ENCODE results near the gene UBE2Z.
"Not testable (repeated sequence)": the region's sequence is repeated elsewhere in the genome, so short reads cannot be mapped to it uniquely, and the experiment has no call there.

Gene UBE2Z

DNA sequence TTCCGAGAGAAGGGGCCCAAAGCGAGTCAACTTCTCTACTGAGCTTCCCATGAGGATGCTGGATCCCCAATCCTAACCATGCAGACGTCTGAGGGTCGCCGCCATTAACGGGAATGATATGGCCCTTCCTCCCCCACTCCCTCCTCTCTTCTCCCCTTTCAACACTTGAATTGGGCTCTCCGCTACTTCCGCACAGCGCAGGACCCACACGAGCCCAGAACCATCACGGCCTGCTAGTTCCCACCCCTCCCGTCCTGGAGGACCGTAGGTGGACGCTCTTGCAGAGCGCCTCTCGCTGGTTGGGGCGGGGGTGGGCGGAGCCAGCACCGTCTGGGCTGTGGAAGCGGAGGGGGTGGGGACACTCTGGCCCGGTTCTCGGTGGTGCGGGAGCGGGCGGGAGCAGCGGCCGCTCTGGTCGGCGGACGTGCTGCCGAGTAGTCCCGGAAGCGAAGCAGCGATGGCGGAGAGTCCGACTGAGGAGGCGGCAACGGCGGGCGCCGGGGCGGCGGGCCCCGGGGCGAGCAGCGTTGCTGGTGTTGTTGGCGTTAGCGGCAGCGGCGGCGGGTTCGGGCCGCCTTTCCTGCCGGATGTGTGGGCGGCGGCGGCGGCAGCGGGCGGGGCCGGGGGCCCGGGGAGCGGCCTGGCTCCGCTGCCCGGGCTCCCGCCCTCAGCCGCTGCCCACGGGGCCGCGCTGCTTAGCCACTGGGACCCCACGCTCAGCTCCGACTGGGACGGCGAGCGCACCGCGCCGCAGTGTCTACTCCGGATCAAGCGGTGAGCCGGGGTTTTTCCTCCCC, at the start of gene UBE2Z:
Gene UBE2Z (plus strand): TSS at position 361 of the 797 bp plus-strand sequence. CDS start 97 bp downstream, at position 458.
- peaks cover 8 to 38% of the 10 kb centered on the region in 2 donors for H3K4me1 ChIP-seq (ENCODE audit: control insufficient read depth in 1 of 2, insufficient read depth in 2 of 2, low read length in 2 of 2)

DNA sequence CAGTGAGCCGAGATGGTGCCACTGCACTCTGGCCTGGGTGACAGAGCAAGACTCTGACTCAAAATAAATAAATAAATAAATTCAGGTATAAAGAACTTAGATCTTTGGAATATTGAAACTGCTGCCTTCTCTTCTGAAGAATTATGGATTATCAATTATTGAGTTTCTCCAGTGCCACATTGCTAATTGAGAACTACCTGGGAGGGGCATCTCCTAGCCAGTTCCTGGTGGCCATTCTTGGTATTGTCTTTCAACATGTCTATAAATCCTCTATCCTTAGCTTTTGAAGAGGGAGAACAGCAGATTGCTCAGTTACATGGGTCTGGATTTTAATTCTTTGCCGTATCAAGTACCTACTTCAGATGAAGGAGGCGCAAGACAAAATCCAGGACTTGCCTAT, 48.2 kb upstream of the UBE2Z start:
- Histone ChIP-seq H3K36me3 (ENCODE audit: control insufficient read depth in 1 of 2, insufficient read depth in 2 of 2, low read length in 2 of 2) (peaks cover 52 to 80% of the 10 kb centered on the region in 2 donors), H3K27me3 (ENCODE audit: low read depth, low read length) (no peaks in the 10 kb centered on the region), H3K9me3 (ENCODE audit: control insufficient read depth in 1 of 2, low read length in 2 of 2) (no peaks in the 10 kb centered on the region), H3K4me3 (ENCODE audit: low read depth in 1 of 2, low read length in 2 of 2) (no peak overlapping the region), H3K27ac (ENCODE audit: low read length) (no peak overlapping the region), H3K4me1 (ENCODE audit: control insufficient read depth in 1 of 2, insufficient read depth in 2 of 2, low read length in 2 of 2) (no peaks in the 10 kb centered on the region)

More for the DNA sequence above, at the start of gene UBE2Z:
- Histone ChIP-seq H3K4me3 (ENCODE audit: low read depth in 1 of 2, low read length in 2 of 2) (peak within 1 kb of the TSS; percentile 75 to 79), H3K9me3 (ENCODE audit: control insufficient read depth in 1 of 2, low read length in 2 of 2) (no peaks in the 10 kb centered on the region), H3K36me3 (ENCODE audit: control insufficient read depth in 1 of 2, insufficient read depth in 2 of 2, low read length in 2 of 2) (peaks cover 7 to 17% of the 10 kb centered on the region in 2 donors), H3K27me3 (ENCODE audit: low read depth, low read length) (no peaks in the 10 kb centered on the region), H3K27ac (ENCODE audit: low read length) (peak within 1 kb of the TSS; percentile 86)

DNA sequence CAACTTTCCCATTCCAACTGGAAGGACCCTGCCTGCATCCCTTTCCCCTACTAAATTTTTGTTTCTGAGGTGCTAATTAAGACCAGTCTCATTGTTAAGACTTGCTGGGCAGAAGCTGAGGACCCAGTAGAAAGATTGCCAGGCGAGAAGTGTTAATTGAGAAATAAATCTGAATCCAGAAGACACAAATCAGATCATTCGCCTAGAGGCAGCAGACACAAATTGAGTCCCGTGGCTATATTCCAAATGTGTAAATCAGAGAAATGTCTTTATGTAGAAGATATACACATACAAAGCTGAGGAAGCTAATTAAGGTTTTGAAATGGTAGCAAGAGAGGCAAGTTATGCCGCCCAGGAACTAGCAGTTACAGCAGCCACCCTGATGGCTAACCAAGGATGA, 47.8 kb upstream of the UBE2Z start:
- peaks cover 48 to 80% of the 10 kb centered on the region in 2 donors for H3K36me3 ChIP-seq (ENCODE audit: control insufficient read depth in 1 of 2, insufficient read depth in 2 of 2, low read length in 2 of 2)
- H3K27ac ChIP-seq (ENCODE audit: low read length) = no peak overlapping the region
- no peaks in the 10 kb centered on the region for H3K27me3 ChIP-seq (ENCODE audit: low read depth, low read length)
- no peaks in the 10 kb centered on the region for H3K9me3 ChIP-seq (ENCODE audit: control insufficient read depth in 1 of 2, low read length in 2 of 2)
- H3K4me1 ChIP-seq (ENCODE audit: control insufficient read depth in 1 of 2, insufficient read depth in 2 of 2, low read length in 2 of 2) = no peaks in the 10 kb centered on the region
- H3K4me3 ChIP-seq (ENCODE audit: low read depth in 1 of 2, low read length in 2 of 2) = no peak overlapping the region

DNA sequence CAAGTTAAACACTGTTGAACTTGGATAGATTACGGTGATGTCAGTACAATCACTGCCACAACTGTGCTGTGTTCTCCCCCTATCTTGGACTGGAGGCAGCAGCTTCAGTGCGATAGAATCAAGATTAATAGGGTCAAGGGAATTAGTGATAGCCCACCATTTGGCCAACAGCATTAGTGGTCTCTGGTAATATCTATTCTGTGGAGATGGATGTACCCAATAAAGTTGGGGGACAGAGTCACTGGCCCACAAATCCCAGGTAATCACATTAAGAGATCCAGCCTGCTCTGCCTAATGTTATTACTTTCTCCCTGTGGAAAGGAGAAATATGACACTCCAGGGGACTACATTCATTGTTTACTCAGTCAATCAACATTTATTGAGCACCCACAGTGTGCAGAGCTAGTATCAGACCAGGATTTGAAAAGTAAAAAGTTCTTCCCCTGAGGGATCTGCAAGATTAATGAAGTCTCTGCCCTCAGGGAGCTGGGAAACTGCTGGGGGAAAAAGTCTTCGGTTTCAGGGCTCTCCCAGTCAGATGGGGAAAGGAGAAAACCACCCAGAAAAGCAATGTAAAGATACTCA, 39.2 kb upstream of the UBE2Z start:
- Histone ChIP-seq H3K4me3 (ENCODE audit: low read depth in 1 of 2, low read length in 2 of 2) (no peak overlapping the region), H3K4me1 (ENCODE audit: control insufficient read depth in 1 of 2, insufficient read depth in 2 of 2, low read length in 2 of 2) (peaks cover 0 to 11% of the 10 kb centered on the region in 2 donors), H3K9me3 (ENCODE audit: control insufficient read depth in 1 of 2, low read length in 2 of 2) (no peaks in the 10 kb centered on the region), H3K27me3 (ENCODE audit: low read depth, low read length) (no peaks in the 10 kb centered on the region), H3K36me3 (ENCODE audit: control insufficient read depth in 1 of 2, insufficient read depth in 2 of 2, low read length in 2 of 2) (peaks cover 13 to 21% of the 10 kb centered on the region in 2 donors), H3K27ac (ENCODE audit: low read length) (no peak overlapping the region)

DNA sequence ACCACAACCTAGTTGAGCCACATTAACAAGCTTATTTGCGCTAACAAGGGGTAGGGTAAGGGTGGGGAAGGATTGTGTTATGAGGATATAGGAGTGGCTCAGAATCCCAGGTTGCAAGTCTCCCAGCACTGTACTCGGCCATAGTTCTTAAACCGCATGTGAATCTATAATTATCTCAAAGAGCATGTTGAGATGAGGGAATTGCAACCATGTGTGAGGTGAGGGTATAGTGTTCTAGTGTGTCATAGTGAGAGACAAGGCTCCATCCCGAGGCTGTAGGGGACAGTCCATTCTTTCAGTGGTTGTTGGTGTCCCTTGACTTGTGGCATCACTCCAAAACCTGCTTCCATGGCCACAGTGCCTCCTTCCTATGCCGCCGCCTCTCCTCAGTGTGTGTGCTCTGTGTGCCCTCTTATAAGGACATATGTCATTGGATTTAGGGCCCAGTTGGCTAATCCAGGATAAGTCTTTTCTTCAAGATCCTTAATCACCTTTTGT, 38.3 kb upstream of the UBE2Z start:
- no peak overlapping the region for H3K4me3 ChIP-seq (ENCODE audit: low read depth in 1 of 2, low read length in 2 of 2)
- H3K27me3 ChIP-seq (ENCODE audit: low read depth, low read length) = no peaks in the 10 kb centered on the region
- H3K4me1 ChIP-seq (ENCODE audit: control insufficient read depth in 1 of 2, insufficient read depth in 2 of 2, low read length in 2 of 2) = peaks cover 0 to 11% of the 10 kb centered on the region in 2 donors
- no peak overlapping the region for H3K27ac ChIP-seq (ENCODE audit: low read length)
- H3K36me3 ChIP-seq (ENCODE audit: control insufficient read depth in 1 of 2, insufficient read depth in 2 of 2, low read length in 2 of 2) = peaks cover 5 to 13% of the 10 kb centered on the region in 2 donors
- no peaks in the 10 kb centered on the region for H3K9me3 ChIP-seq (ENCODE audit: control insufficient read depth in 1 of 2, low read length in 2 of 2)

DNA sequence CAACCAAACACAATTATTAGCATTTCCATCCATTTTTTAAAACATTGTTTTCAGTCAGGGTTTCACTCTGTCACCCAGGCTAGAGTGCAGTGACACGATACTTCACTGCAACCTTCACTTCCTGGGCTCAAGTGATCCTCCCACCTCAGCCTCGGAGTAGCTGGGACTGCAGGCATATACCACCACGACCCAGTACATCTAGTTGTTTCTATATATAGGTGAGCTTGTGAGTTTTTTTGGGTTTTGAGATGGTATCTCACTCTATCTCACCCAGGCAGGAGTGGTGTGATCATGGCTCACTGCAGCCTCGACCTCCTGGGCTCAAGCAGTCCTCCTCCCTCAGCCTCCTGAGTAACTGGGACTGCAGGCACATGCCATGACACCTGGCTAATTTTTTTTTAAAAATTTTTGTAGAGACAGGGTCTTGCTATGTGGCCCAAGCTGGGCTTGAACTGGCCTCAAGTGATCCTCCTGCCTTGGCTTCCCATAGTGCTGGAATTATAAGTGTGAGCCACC, 37.1 kb upstream of the UBE2Z start:
- peaks cover 0 to 11% of the 10 kb centered on the region in 2 donors for H3K4me1 ChIP-seq (ENCODE audit: control insufficient read depth in 1 of 2, insufficient read depth in 2 of 2, low read length in 2 of 2)
- no peak overlapping the region for H3K27ac ChIP-seq (ENCODE audit: low read length)
- no peaks in the 10 kb centered on the region for H3K27me3 ChIP-seq (ENCODE audit: low read depth, low read length)
- peaks cover 2 to 4% of the 10 kb centered on the region in 2 donors for H3K36me3 ChIP-seq (ENCODE audit: control insufficient read depth in 1 of 2, insufficient read depth in 2 of 2, low read length in 2 of 2)
- no peaks in the 10 kb centered on the region for H3K9me3 ChIP-seq (ENCODE audit: control insufficient read depth in 1 of 2, low read length in 2 of 2)
- no peak overlapping the region for H3K4me3 ChIP-seq (ENCODE audit: low read depth in 1 of 2, low read length in 2 of 2)

DNA sequence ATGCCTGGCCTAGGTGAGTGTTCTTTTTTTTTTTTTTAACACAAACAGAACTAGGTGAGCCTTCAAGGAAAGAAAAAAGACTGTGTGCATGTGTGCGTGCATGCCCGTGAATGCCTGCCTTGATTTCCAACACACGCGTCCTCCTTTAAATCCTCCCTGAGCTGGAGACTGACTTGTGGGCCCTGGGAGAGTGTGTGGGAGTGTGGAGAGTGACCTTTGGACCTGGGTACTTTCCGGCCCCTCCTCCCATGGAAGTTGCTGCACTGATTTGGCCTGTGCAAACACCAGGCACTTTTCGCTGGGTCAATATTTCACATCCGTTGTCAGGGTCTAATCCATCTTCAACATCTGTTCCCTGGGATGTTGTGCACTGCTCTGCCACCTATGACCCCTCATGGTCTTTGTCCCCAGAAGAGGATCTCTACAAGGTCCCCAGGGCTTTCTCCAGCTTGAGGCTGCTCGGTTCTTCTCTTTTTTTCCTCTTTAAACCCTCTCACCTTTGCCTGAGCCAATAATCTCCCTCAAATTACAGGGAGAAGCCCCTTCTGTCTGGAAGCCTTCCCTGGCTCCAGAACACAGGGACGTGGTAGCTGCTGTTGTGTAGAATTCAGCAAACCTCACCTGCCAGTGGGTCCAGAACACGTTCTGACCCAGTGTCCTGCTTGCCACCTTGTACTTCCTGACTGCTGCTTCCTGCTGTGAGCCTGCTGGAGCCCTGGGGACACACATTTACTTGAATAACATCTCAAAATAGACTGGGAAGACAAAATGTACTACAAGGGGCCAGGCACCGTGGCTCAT, 36.5 kb upstream of the UBE2Z start:
- Histone ChIP-seq H3K4me1 (ENCODE audit: control insufficient read depth in 1 of 2, insufficient read depth in 2 of 2, low read length in 2 of 2) (peaks cover 0 to 11% of the 10 kb centered on the region in 2 donors), H3K27ac (ENCODE audit: low read length) (no peak overlapping the region), H3K27me3 (ENCODE audit: low read depth, low read length) (no peaks in the 10 kb centered on the region), H3K9me3 (ENCODE audit: control insufficient read depth in 1 of 2, low read length in 2 of 2) (no peaks in the 10 kb centered on the region), H3K4me3 (ENCODE audit: low read depth in 1 of 2, low read length in 2 of 2) (no peak overlapping the region), H3K36me3 (ENCODE audit: control insufficient read depth in 1 of 2, insufficient read depth in 2 of 2, low read length in 2 of 2) (no peaks in the 10 kb centered on the region)

DNA sequence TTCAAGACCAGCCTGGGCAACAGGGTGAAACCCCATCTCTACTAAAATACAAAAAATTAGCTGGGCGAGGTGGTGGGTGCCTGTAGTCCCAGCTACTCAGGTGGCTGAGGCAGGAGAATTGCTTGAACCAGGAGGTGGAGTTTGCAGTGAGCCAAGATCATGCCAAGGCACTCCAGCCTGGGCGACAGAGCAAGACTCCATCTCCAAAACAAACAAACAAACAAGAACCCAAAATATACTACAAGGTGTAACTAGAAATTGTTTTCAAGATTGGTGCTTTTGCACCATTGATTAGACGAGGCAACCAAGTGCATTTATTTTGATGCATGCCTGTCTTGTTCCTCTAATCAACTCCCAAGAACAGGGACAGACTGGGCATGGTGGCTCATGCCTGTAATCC, 35.8 kb upstream of the UBE2Z start:
- not testable (repeated sequence) for H3K36me3 ChIP-seq (ENCODE audit: control insufficient read depth in 1 of 2, insufficient read depth in 2 of 2, low read length in 2 of 2); H3K27ac ChIP-seq (ENCODE audit: low read length); H3K4me3 ChIP-seq (ENCODE audit: low read depth in 1 of 2, low read length in 2 of 2); H3K9me3 ChIP-seq (ENCODE audit: control insufficient read depth in 1 of 2, low read length in 2 of 2); H3K27me3 ChIP-seq (ENCODE audit: low read depth, low read length)
- peaks cover 0 to 11% of the 10 kb centered on the region in 2 donors for H3K4me1 ChIP-seq (ENCODE audit: control insufficient read depth in 1 of 2, insufficient read depth in 2 of 2, low read length in 2 of 2)

DNA sequence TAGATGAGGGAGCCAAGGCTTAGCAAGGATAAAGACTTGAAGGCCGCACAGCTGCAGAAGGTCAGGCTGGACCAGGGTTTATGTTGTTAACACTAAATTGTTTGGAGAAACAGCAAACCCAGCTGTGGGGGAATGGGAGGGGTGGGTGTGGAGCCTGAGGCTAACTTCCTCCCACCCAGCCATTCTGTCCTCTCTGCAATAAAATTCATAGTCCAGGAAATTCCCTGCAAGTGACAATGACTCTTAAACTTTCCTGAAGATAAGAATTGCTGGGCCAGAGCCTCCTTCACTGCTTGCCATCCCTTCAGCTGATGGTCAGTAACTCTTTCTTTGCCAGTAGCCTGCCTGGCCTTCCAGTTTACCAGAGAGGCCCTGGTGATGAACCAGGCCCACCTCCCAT, 35.0 kb upstream of the UBE2Z start:
- peaks cover 0 to 11% of the 10 kb centered on the region in 2 donors for H3K4me1 ChIP-seq (ENCODE audit: control insufficient read depth in 1 of 2, insufficient read depth in 2 of 2, low read length in 2 of 2)
- H3K4me3 ChIP-seq (ENCODE audit: low read depth in 1 of 2, low read length in 2 of 2) = no peak overlapping the region
- H3K27me3 ChIP-seq (ENCODE audit: low read depth, low read length) = no peaks in the 10 kb centered on the region
- no peaks in the 10 kb centered on the region for H3K36me3 ChIP-seq (ENCODE audit: control insufficient read depth in 1 of 2, insufficient read depth in 2 of 2, low read length in 2 of 2)
- no peak overlapping the region for H3K27ac ChIP-seq (ENCODE audit: low read length)
- H3K9me3 ChIP-seq (ENCODE audit: control insufficient read depth in 1 of 2, low read length in 2 of 2) = no peaks in the 10 kb centered on the region

DNA sequence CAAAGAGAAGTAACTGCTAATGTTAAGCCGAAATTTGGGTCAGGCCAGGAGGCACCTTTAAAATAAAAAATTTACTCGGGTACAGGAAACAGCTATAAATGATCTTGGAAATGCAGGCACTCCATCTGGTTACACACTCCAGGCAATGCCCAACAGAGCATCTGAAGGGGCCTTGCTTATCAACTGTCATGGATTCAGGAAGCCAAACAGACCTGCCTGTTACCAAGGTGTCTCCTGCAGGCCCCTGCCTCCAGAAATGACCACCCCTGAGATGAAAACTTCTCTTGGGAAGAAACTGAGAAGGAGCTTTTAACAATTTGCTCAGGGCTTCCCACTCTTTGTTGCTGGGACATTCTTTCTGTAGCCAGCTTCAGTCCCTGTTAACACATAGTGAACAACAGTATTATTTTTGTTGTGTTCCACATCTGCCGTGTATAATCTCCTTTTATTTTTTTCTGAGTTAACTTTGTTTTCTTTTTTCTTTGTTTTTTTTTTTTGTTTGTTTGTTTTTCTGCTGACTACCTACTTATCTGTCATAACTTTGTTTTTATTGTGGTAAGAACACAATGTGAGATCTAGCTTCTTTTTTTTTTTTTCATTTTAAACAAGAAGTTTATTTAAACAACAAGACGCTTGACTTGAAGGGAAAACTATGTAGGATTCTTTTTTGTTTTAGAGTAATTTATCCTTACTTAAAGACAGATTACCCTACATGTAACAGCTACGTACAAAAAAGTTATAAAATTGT, 34.3 kb upstream of the UBE2Z start:
- H3K27me3 ChIP-seq (ENCODE audit: low read depth, low read length) = no peaks in the 10 kb centered on the region
- no peak overlapping the region for H3K4me3 ChIP-seq (ENCODE audit: low read depth in 1 of 2, low read length in 2 of 2)
- no peak overlapping the region for H3K27ac ChIP-seq (ENCODE audit: low read length)
- H3K4me1 ChIP-seq (ENCODE audit: control insufficient read depth in 1 of 2, insufficient read depth in 2 of 2, low read length in 2 of 2) = peaks cover 0 to 15% of the 10 kb centered on the region in 2 donors
- no peaks in the 10 kb centered on the region for H3K36me3 ChIP-seq (ENCODE audit: control insufficient read depth in 1 of 2, insufficient read depth in 2 of 2, low read length in 2 of 2)
- H3K9me3 ChIP-seq (ENCODE audit: control insufficient read depth in 1 of 2, low read length in 2 of 2) = no peaks in the 10 kb centered on the region

Measured in muscle layer of duodenum (tissue), 2 donors.